Measurements from ENCODE around the gene NDUFAF5.
A peak's percentile ranks its signal among the peaks of the same experiment; 100 is the strongest.
"Not testable (repeated sequence)": the region's sequence is repeated elsewhere in the genome, so short reads cannot be mapped to it uniquely, and the experiment has no call there.

Gene NDUFAF5, protein sequence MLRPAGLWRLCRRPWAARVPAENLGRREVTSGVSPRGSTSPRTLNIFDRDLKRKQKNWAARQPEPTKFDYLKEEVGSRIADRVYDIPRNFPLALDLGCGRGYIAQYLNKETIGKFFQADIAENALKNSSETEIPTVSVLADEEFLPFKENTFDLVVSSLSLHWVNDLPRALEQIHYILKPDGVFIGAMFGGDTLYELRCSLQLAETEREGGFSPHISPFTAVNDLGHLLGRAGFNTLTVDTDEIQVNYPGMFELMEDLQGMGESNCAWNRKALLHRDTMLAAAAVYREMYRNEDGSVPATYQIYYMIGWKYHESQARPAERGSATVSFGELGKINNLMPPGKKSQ

DNA sequence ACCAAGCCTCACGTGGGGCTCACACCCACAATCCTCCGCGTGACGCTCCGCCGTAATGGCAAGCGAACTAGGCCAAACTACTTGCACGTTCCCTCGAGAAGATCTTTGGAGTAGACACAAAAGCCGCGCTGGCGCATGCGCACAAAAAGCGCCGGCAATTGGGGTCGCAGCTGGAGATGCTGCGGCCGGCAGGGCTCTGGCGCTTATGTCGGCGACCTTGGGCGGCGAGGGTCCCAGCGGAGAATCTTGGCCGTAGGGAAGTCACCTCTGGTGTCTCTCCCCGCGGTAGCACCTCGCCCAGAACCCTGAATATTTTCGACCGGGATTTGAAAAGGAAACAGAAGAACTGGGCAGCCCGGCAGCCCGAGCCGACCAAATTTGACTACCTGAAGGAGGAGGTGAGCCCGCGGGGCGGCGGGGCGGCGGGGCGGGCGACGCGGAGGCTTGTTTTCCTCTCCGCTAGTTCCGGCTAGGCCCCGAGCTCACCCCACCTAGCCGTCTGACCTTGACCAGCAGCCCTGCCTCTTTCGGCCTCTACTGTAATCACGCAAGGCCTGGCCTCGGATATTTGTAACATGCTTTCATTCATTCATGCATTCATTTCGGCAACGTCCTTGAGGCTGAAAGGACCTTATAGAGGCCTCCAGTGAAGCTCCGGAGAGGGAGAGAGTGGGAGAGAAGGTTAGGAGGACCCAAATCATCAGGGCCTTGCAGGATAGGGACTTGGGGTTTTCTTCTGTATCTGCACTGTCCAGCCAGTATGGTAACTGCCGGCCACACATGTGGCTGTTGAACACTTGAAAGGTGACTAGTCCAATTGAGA lies at the start of gene NDUFAF5, which contains the start of gene ESF1:
Gene NDUFAF5, plus strand, starts transcription at position 136 of the 823 bp plus-strand sequence. Its CDS starts 41 bp downstream, at position 177.
Gene ESF1, minus strand, starts transcription at position 27 of the 823 bp plus-strand sequence. CDS start 1,779 bp downstream, outside the sequence.
- DNase-seq, result peak; percentile 56 to 97 (median 90)

DNA sequence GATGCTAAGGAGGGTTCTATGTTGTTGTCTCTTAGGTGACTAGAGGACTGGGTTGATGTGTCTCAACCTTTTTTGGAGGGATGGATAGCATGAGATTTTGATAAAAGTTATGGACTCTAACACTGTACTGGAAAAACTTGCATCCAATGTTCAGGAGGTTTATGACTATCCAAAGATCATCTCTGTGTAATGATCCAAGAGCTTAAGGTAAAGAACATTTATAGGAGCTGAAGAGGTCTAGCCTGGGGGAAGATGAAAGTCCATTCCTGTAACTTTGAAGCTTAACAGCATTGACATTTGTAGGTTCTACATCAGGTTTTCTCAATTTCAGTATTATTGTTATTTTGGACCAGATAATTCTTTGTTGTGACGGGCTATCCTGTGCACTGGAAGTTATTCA lies 49.0 kb upstream of the NDUFAF5 start:
- no peak for DNase-seq

DNA sequence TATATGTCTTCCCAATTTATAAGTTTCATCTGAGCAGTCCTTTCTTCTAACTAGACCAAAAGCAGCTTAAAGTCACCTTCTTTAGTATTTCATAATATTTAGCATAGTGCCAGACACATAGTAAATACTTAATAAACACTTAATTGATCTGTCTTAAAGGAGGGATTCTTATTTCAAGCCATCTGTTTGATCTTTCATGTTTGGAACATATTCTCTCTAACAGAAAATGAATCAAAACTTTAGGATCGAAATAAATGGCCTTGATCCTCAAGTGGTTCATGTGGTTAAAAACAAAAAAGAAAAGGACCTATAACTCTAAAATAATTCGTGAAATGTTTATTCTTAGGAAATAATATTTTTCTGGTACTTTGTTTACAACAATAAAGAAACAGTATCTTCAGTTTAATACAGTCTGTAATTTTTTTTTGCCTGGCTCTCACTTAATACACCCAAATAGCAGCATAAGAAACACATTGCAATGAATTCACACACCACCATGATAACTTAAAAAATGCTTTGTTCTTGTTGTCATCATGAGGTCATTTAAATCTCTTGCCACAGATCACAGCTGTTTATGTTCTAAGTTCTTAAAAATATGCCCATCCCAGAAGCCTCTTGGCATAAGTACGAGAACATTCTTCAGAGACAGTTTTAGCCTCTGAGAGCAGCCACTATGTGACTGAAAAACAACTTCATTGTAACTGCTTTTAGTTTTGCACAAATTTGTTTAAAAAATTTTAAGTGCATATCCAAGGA lies 48.2 kb upstream of the NDUFAF5 start:
- peak in 1 of 51 donors; percentile 0 for DNase-seq

DNA sequence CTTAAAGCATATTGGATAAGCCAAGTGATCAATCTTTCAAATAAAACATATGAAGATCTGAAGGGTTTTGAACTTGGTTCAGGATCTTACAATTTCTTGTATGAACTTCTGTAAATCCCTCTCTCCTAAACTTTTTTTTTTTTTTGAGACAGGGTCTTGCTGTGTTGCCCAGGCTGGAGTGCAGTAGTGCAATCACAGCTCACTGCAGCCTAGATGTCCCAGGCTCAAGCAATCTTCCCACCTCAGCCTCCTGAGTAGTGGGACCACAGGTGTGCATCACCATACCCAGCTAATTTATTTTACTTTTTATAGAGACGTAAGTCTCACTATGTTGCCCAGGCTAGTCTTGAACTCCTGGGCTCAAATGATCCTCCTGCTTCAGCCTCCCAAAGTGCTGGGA lies 46.6 kb upstream of the NDUFAF5 start:
- not testable (repeated sequence) for DNase-seq

DNA sequence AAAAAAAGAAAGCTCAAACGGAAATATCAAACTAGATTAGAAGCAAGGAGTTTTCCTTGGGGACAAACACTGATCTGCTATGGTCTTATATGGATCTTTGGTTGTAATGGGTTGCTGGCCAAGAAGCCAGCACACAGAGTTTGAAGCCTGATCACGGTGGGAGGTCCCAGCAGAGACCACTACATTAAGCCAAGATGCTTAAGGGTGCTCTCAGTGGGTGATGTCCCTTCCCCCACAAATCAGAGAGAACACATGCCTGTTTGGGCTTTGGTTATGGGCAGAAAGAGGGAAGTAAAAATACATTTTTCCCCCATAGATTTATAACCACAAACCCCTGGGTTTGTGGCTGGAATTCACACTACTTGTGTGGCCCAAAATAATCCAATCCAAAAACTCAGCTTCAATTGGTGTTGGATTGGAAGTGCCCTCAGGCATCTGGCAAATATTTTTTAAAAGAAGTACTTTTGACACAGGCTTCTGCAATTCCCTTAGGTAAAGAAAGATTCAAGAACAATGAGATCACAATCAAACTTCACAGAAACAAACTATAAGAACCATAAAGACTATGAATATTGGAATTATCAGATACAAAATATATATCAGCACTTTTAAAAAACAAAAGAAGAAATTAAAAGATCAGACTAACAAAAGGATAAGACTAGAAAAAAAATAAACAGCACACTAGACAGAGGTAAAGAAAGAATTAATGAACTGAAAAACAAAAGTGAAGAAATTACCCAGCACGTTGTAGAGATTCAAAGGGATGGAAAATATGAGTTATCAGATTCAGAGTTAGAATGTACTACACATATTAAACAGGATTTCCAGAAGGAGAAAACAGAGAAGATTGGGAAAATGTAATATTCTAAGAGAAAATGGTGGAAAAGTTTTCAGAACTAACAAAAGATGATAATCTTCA lies 44.8 kb upstream of the NDUFAF5 start:
- DNase-seq, result no peak

DNA sequence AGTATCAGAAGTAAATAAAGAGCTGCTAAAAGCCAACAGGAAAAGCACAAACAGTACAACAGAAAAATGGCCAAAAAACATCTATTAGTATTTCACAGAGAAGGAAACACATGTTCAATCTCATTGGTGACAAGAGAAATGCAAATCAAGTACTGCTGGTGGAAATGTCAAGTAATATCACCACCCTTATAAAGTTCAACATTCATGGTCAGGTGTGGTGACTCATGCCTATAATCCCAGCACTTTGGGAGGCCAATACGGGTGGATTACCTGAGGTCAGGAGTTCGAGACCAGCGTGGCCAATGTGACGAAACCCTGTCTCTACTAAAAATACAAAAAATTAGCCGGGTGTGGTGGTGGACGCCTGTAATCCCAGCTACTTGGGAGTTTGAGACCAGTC lies 42.9 kb upstream of the NDUFAF5 start:
- DNase-seq, result no peak

DNA sequence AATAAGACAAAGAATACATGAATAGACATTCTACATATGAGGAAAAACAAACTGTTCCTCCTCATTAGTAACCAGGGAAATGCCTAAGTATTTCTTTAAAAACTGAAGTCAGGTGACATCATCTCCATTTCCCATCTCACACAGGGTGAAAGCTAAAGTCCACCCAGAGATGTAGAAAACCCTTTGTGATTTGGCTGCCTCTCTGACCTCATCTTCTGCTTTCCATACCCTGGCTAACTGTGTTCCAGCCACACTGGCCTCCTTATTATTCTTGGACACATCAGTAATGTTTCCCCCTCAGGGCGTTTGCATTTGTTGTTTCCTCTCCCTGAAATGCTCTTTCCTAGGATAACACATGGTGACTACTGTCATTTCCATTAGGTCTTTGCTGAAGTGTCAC lies 40.5 kb upstream of the NDUFAF5 start:
- no peak for DNase-seq

DNA sequence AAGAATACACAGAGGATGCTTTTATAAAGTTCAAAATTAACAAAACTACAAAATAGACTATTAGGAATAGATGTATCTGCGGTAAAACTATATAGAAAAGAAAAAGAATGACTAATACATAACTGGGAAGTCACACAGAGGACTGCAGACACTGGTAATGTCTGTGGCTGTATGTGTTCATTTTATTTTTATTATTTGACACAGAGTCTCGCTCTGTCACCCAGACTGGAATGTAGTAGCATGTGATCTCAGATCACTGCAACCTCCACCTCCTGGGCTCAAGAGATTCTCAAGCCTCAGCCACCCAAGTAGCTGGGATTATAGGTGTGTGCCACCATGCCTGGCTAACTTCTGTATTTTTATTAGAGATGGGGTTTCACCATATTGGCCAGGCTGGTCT lies 39.0 kb upstream of the NDUFAF5 start:
- DNase-seq, result no peak

DNA sequence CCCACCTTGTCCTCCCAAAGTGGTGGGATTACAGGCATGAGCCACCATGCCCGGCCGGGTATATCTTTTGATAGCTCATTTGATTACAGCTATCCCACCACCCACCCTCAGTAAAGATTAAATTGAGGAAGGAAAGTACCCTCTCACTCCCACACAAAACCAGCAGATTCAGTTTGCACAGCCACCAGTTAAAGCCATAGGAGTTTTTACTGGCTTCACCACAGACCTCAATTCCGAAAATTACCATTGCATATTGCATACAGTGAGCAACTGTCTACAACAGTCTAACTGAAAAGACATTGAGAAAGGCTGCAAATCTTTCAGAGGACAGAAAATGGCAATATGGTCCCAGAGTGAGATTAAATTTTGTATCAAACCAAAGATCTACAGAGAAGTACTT lies 35.0 kb upstream of the NDUFAF5 start:
- no peak for DNase-seq

DNA sequence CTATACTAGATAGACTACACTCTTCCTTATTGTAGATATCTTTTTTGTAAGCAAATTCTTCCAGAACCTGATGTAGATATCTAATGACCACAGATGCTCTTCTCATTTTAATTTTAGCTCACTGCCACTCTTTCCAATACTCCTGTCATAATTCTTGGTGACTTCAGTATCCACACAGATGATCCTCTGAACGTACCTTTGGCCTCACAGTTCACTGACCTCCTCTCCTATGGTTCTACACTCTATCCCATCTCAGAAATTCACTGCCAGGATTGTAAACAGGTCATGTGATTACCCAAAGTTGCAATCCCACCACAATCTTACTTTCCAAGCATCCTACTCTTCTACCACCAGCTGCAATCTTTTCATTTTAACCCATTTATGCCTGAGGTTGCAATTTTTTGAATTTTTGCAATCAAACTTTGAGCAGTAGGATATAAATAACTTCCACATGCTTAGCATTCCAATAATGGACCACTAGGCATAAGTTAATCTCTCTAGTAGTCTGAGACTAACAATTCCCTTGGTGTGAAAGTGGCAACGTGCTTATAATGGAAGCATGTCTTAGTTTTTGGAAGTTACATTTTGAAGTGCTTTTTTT lies 31.3 kb upstream of the NDUFAF5 start:
- DNase-seq, result no peak

DNA sequence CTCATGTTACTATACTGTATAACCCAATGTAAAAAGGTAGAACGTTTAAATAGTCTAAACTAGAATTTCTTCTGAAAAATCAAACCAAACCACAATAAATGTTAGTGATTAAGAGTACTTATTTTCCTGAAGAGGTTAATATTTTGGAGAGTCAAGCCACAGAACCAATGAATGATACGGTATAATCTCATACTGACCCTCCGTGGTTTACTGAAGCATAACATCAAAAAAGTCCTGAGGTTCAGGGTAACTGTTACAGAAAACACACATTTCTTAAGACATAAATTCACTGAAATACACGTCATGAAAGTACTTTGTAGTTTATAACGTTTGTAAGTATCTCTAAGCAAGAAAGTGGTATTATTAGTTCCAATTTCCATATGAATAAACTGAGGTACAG lies 29.0 kb upstream of the NDUFAF5 start:
- DNase-seq, result no peak

DNA sequence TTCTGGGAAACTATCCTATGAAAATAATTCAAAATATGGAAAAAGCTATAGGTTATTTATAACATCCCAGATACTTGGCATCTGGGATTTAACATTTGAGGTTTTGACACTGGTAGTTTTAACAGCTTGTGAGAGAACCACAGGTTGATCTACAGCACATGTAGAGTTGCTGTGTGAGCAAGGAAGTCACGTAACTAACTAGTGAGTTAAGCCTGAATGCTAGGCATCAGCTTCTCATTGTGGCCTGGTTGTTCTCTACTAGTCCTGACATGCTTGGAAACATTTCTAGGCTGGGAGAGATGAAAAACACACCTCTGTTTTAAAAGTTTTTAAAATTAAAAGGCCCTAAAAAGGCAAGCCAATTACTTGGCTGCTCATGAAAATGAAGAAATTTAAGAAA lies 28.3 kb upstream of the NDUFAF5 start:
- no peak for DNase-seq

DNA sequence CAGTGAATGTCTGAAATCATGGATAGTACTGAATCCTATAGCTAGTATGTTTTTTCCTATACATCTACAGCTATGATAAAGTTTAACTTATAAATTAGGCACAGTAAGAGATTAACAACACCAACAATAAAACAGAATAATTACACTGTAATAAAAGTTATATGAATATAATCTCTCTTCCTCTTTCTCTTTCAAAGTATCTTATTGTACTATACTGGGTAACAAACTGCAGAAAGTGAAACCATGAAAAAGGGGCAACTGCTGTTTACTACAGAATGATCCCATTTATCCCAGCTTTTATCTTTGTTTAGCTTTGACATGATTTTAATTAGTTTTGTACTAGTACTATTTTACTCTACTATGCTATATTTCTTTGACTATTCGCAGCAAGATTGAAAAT lies 25.9 kb upstream of the NDUFAF5 start:
- no peak for DNase-seq

DNA sequence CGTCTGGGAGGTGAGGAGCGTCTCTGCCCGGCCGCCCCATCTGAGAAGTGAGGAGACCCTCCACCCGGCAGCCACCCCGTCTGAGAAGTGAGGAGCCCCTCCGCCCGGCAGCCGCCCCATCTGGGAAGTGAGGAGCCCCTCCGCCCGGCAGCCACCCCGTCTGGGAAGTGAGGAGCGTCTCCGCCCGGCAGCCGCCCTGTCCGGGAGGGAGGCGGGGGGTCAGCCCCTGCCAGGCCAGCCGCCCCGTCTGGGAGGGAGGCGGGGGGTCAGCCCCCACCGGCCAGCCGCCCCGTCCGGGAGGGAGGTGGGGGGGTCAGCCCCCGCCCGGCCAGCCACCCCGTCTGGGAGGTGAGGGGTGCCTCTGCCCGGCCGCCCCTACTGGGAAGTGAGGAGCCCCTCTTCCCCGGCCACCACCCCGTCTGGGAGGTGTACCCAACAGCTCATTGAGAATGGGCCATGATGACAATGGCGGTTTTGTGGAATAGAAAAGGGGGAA lies 24.3 kb upstream of the NDUFAF5 start:
- not testable (repeated sequence) for DNase-seq

DNA sequence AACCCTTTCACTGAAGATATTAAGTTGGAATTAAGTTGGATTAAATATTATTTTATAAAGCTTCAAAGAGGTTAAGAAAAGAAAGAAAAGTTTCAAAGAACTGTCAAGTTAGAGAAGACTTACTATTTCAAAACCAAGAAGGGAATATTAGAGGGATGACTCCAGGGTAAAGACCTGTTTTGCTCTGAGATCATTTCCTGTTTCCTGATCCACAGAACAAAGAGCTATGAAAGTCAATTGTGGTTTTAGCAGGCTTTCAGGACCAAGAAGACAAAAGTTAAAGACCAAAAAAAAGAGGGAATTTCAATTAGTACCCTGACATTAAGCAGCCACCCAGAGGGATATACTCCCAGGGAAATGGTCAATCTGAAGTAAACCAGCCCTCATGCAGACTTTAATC lies 19.5 kb upstream of the NDUFAF5 start:
- DNase-seq, result no peak

DNA sequence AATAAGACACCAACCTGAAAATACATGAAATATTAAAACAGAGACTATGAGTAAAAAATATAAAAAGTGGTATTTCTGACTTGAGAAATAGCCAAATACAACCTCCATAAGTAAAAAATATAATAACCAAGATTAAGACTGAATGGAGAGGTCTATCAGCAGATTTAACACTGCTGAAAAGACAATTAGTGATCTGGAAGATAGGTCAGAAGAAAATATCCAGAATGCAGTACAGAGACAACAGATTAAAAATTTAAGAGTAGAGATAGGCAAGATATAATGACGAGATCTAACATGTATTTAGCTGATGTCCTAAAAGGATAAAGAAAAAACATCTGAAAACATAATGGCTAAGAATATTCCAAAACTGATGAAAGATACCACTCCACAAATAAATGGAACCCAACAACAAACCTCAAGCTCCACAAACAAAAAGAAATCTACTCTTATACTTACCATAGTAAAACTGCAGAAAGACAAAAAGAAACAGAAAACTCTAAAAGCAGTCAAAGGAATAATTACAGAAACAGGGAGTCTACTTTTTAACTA lies 18.9 kb upstream of the NDUFAF5 start:
- DNase-seq, result no peak

DNA sequence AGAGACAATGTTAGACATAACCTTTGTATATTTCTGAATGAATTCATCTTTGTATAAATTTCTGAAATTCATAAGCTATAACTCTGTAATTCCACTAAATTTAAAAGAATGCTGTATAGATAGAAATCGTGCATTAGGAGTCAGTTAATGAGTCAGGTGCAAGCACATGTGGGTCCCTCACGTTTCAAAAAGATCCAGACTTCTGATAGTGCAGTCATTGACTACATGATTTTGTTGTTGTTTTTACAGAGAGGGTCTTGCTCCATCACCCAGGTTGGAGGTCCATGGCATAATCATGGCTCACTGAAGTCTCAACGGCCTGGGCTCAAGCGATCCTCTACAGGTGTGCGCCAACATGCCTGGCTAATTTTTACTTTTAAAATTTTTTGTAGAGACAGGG lies 14.7 kb upstream of the NDUFAF5 start:
- no peak for DNase-seq

DNA sequence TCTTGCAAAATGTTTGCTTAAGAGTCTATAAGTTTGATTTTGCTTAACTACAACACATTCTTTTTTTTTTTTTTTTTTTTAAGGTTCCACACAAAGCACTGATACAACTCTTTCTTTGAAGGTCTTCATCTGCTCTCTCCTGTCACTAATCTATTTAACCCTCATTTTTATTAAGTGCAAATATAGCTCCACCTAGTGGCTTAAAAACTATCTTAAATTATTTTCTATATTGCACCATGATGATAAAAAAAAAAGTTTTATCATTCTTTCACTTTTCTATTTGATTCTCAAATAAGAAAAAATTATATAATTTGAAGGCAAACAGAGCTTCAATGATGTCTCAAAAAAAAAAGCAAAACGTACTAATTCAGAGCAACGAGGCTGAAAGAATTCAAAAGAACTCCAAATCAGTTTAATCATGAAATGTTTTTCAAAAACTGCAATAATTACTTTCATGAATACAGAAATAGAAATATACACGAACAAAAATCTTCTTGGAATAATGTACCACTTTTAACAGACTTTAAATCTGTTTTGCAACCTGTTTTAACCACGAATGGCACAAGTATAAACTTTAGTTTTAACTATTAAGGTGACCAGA lies 12.9 kb upstream of the NDUFAF5 start:
- no peak for DNase-seq

DNA sequence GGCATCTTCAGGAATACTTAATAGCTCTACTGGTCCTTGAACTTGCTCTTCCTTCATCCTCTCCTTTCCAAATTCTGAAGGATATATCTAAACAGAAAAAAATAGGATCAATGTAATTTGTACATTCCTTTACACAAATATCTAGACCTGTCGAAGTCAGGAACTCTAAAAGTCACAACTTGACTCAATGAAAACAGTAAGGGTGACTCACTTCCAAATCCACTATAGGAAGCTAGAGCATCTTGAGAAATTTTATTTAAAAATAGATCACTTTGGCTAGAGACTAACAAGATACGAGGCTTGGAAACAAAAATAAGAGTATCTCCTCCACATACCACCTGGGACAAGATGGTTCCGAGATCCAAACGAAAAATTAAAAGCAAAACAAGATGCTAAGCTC lies 12.3 kb upstream of the NDUFAF5 start:
- DNase-seq, result no peak

DNA sequence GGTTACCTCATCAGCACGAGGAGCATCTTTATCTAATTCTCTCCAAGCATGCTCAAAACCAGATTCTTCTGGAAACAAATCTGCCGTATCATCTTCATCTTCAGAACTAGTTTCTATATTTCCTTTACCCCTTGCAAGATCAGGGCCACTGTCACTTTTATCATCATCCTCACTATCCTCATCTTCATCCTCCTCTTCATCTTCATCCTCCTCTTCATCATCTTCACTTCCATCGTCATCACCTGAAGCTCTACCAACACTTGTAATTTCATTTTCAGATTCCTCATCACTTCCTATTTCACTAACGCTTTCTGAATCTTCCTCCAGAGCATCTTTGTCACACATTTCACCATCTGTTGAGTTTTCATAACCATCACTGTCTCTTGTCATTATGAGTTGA lies 9.0 kb upstream of the NDUFAF5 start:
- no peak for DNase-seq
